B cell (primary cell): Measurements from ENCODE around the gene KCTD5. TPM values are rescaled to one million over a fixed set of nuclear protein-coding genes. Genes with fewer than 3 reads are reported as not detected.

ENCODE experiments used
- ATAC-seq: fragments of 200-7000 bp; cut with Tn5 transposase; one replicate; pipeline ENCODE4 v1.10.0; 2021; ENCODE audit warnings: low read depth, mild to moderate bottlenecking, moderate number of reproducible peaks, moderate library complexity
- CTCF ChIA-PET: fragments of 350-600 bp; sonication (Branson Sonifier 250); formaldehyde crosslinking; loops from one replicate; lab custom pipeline; 2021; ENCODE audit warnings: antibody characterized with exemption, inconsistent platforms; lab: Charles Lee
- POLR2A ChIA-PET: fragments of 350-600 bp; sonication (Branson Sonifier 250); formaldehyde crosslinking; loops from one replicate; lab custom pipeline; 2021; ENCODE audit warnings: antibody characterized with exemption; lab: Charles Lee
- DNase-seq: peaks from one replicate; pipeline ENCODE4 v3.0.0; 2013
- H2AFZ ChIP-seq: 2 replicates; pipeline ENCODE4 v1.6.1; 2012; ENCODE audit warnings: mild to moderate bottlenecking, low read depth, low read length; ENCODE audit not compliant: insufficient read depth, poor library complexity, severe bottlenecking
- H3K27ac ChIP-seq, 2 donors: 1 replicate in 1 of 2; 2 replicates in 1 of 2; pipeline ENCODE4 v1.5.1; 2012 to 2013; ENCODE audit warnings: low read length in 2 of 2, mild to moderate bottlenecking in 2 of 2, moderate library complexity in 1 of 2
- H3K27me3 ChIP-seq, 4 experiments: fragments of 200-600 bp in 1 of 4; sonication (generic) in 1 of 4; replicated peaks in 1 of 4; 1 replicate in 2 of 4; 2 replicates in 2 of 4; pipeline versions ENCODE4 v1.6.1 to v1.7.0; 2013 to 2016; ENCODE audit warnings: low read length in 3 of 4, mild to moderate bottlenecking in 2 of 4, mixed read lengths in 1 of 4, moderate library complexity in 1 of 4; ENCODE audit not compliant: insufficient read depth in 4 of 4, control insufficient read depth in 3 of 4; ENCODE audit errors: control extremely low read depth in 1 of 4
- H3K36me3 ChIP-seq, 2 experiments: replicated peaks in 1 of 2; 1 replicate in 1 of 2; 2 replicates in 1 of 2; pipeline versions ENCODE4 v1.6.1 to v1.7.1; 2013; ENCODE audit warnings: low read length in 1 of 2; ENCODE audit not compliant: insufficient read depth in 2 of 2, control insufficient read depth in 1 of 2; ENCODE audit errors: control extremely low read depth in 1 of 2, extremely low read depth in 1 of 2
- H3K4me1 ChIP-seq, 2 donors: fragments of 200-600 bp in 1 of 2; sonication (generic) in 1 of 2; 1 replicate in 1 of 2; 2 replicates in 1 of 2; pipeline versions ENCODE4 v1.5.1 to v1.6.1; 2013 to 2017; ENCODE audit warnings: low read length in 2 of 2; ENCODE audit not compliant: control insufficient read depth in 2 of 2, insufficient read depth in 2 of 2
- H3K4me2 ChIP-seq: replicated peaks from 2 replicates; pipeline ENCODE3; 2012; ENCODE audit warnings: mild to moderate bottlenecking, low read depth, low read length; ENCODE audit not compliant: poor library complexity, severe bottlenecking
- H3K4me3 ChIP-seq, 5 experiments: fragments of 200-600 bp in 1 of 5; sonication (generic) in 1 of 5; 1 replicate in 3 of 5; 2 replicates in 2 of 5; pipeline versions ENCODE4 v1.5.1 to v1.7.0; 2011 to 2016; ENCODE audit warnings: low read length in 4 of 5, mild to moderate bottlenecking in 4 of 5, low read depth in 2 of 5, control low read depth in 1 of 5, moderate library complexity in 1 of 5; ENCODE audit not compliant: insufficient read depth in 1 of 5; ENCODE audit errors: control extremely low read depth in 1 of 5, extremely low read depth in 1 of 5
- H3K79me2 ChIP-seq: fragments of 200-600 bp; sonication (generic); one replicate; pipeline ENCODE4 v1.6.0; 2016; ENCODE audit warnings: low read length; ENCODE audit not compliant: control insufficient read depth, insufficient read depth
- H3K9ac ChIP-seq: fragments of 200-600 bp; sonication (generic); 2 replicates; pipeline ENCODE4 v1.6.1; 2017; ENCODE audit warnings: mild to moderate bottlenecking, low read length, moderate library complexity
- H3K9me3 ChIP-seq, 3 donors: one replicate each; pipeline versions ENCODE4 v1.6.1 to v1.7.1; 2013; ENCODE audit warnings: low read length in 2 of 3; ENCODE audit not compliant: control insufficient read depth in 2 of 3, insufficient read depth in 1 of 3; ENCODE audit errors: control extremely low read depth in 1 of 3
- H4K20me1 ChIP-seq: 2 replicates; pipeline ENCODE4 v1.6.0; 2012; ENCODE audit warnings: mild to moderate bottlenecking, low read length; ENCODE audit not compliant: insufficient read depth, control insufficient read depth, poor library complexity, severe bottlenecking
- H3K27ac Mint-ChIP-seq: one replicate; pipeline ENCODE4 v1.8.0; 2021; ENCODE audit warnings: mixed read lengths
- H3K27me3 Mint-ChIP-seq: one replicate; pipeline ENCODE4 v1.8.0; 2021; ENCODE audit warnings: mixed read lengths
- H3K4me1 Mint-ChIP-seq: one replicate; pipeline ENCODE4 v1.8.0; 2021; ENCODE audit warnings: mixed read lengths
- H3K4me3 Mint-ChIP-seq: one replicate; pipeline ENCODE4 v1.8.0; 2021; ENCODE audit warnings: mixed read lengths
- H3K9me3 Mint-ChIP-seq: one replicate; pipeline ENCODE4 v1.8.0; 2022; ENCODE audit warnings: mixed read lengths; ENCODE audit not compliant: insufficient read depth
- CTCF ChIP-seq: fragments of 200-600 bp; IDR thresholded peaks from one replicate; pipeline ENCODE4 v1.8.0; 2022; ENCODE audit warnings: antibody characterized with exemption, mild to moderate bottlenecking
- EZH2 ChIP-seq: IDR thresholded peaks from 2 replicates; pipeline ENCODE4 v1.6.1; 2012; ENCODE audit warnings: borderline replicate concordance, low read depth, mild to moderate bottlenecking, moderate library complexity, low read length; ENCODE audit not compliant: insufficient read depth, poor library complexity, severe bottlenecking
- WGBS: methylation state at CpG from one replicate; pipeline ENCODE4 v1.1.5; 2013; ENCODE audit warnings: missing lambda C conversion rate; ENCODE audit not compliant: insufficient coverage; 5-methylcytosine and 5-hydroxymethylcytosine counted together
- intact Hi-C: fragments of 100-400 bp; cut with micrococcal nuclease; formaldehyde crosslinking; loops from one replicate; pipeline ENCODE4 v1.10.0; 2022
- polyA plus RNA-seq: library from polyadenylated mRNA; depleted of rRNA; stranded (reverse); fragments of >200 nt; gene quantifications from 2 replicates; pipeline ENCODE4 v1.2.3, GENCODE V29; 2012
- total RNA-seq, 2 donors: library from RNA; stranded (reverse); fragments of 120-200 nt in 1 of 2; gene quantifications; 1 replicate in 1 of 2; 2 replicates in 1 of 2; pipeline versions ENCODE4 v1.2.3 to v1.2.4, GENCODE V29; 2013 to 2022

Gene KCTD5
- total and polyA plus RNA-seq, 2 donors (not counting 1 experiment from before 2014, with no cell fraction given) = 17.2 to 37.3 TPM

DNA sequence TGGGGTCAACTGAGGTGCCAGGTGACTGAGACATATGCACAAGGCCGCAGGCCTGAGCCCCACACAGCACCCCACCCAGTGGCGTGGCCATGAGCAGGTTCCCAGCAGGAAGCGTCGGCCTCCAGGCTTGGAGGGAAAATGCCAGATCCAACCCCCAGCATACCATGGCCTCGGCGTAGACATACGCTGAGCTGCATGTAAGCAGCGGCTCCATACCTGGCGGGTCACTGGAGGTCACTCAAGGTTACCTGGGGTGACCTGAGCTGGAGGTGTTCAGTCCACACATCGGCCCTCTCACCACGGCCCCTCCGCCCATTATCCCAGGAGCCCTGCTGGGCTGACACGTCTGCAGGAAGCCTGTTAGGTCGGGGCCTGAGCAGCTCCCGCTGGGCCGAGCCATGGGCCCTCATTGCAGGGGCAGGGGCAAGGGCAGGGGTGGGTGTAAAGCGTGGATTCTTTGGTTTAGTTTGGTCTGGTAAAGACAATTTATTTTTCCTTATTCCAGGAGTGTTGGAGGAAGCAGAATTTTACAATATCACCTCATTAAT lies 15.2 kb downstream of the KCTD5 start:
- Histone ChIP-seq H3K4me2 (no peak overlapping the region), H3K4me3 (no peak overlapping the region), H3K79me2 (peaks cover 50% of the 10 kb centered on the region), H4K20me1 (peaks cover 70% of the 10 kb centered on the region), H3K9ac (no peak overlapping the region), H3K9me3 (no peaks in the 10 kb centered on the region), H3K27me3 (no peaks in the 10 kb centered on the region), H3K27ac (no peak overlapping the region), H3K4me1 (peaks cover 0 to 9% of the 10 kb centered on the region in 2 donors), H3K36me3 (peaks cover 3 to 59% of the 10 kb centered on the region in 2 experiments), H2AFZ (no peak overlapping the region)
- TF ChIP-seq CTCF (no peak), EZH2 (no peak)
- Mint-ChIP-seq H3K27me3 (no peaks in the 10 kb centered on the region), H3K4me3 (no peak overlapping the region), H3K9me3 (no peaks in the 10 kb centered on the region), H3K4me1 (peaks cover 2% of the 10 kb centered on the region), H3K27ac (no peak overlapping the region)
- intact Hi-C loops = no loop called here
- CTCF ChIA-PET = no interaction called here
- DNase-seq = no peak
- over 99% methylated on average over 12 of the region's 17 CpGs for WGBS
- POLR2A ChIA-PET = no interaction called here
- no peak for ATAC-seq

DNA sequence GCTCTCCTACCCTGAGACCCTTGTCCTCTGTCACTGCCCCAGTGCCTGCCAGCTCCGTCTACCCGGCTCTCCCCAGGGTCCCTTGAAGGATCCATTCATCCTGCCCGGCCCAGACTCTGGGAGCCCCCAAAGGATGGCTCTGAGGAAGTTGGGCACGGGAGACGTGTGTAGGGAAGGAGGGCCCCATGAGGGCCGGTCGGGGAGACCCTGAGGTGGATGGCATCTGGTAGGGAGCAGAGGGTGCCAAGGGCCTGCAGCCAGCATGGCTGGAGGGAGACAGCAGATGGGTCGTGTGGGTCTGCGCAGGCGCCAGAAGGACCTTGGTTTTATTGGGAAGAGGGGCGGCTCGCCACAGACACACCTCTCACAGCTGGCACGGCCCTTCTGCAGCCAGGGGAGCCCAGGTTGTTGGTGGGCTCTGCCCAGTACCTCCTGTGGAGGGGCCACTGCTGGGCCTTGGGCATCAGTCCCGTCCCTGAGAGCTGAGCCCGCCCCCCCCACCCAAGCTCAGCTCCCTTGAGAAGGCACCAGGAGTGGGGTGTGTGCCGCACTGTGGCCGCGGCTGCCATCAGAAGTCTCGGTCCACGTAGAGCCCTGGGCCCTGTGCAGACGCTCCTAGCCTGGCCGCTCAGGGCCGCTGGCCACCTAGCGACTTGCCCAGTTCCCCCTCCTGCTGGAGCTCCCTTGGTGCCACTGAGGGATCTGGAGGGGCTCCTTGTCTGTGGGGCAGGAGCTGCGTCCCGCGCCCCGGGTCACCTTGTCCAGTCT lies 16.0 kb downstream of the KCTD5 start:
- Mint-ChIP-seq H3K27ac (no peak overlapping the region), H3K9me3 (no peaks in the 10 kb centered on the region), H3K27me3 (no peaks in the 10 kb centered on the region), H3K4me1 (peaks cover 2% of the 10 kb centered on the region), H3K4me3 (no peak overlapping the region)
- H3K4me3 ChIP-seq = no peak overlapping the region
- ChIA-PET CTCF (interaction anchor here (0.7 kb wide), 1 partner anchor 11 kb away, joined by 3 read pairs; no protein-coding TSS in a partner anchor), POLR2A (interaction anchor here (0.6 kb wide), 1 partner anchor 11 kb away, joined by 3 read pairs; no protein-coding TSS in a partner anchor)
- H3K36me3 ChIP-seq = peaks cover 3 to 66% of the 10 kb centered on the region in 2 experiments
- H3K4me2 ChIP-seq = no peak overlapping the region
- no peak overlapping the region for H3K27ac ChIP-seq
- 98% methylated on average over 28 of the region's 28 CpGs for WGBS
- no peak for TF ChIP-seq EZH2
- H4K20me1 ChIP-seq = peaks cover 70% of the 10 kb centered on the region
- intact Hi-C loops = no loop called here
- peaks cover 0 to 3% of the 10 kb centered on the region in 2 donors for H3K4me1 ChIP-seq
- no peak overlapping the region for H2AFZ ChIP-seq
- DNase-seq (no peak), ATAC-seq (no peak)
- H3K79me2 ChIP-seq = peaks cover 49% of the 10 kb centered on the region
- H3K9me3 ChIP-seq = no peaks in the 10 kb centered on the region
- H3K27me3 ChIP-seq = no peaks in the 10 kb centered on the region
- H3K9ac ChIP-seq = no peak overlapping the region
